K562 (cell line): ENCODE data around the gene FRAT1. TPM values are rescaled to one million over a fixed set of nuclear protein-coding genes. Genes with fewer than 3 reads are reported as not detected.
A peak's percentile ranks its signal among the peaks of the same experiment; 100 is the strongest.

Source experiments
- ATAC-seq: fragments of 200-7000 bp; cut with Tn5 transposase; 3 replicates; pipeline ENCODE4 v1.9.1; 2020; ENCODE audit warnings: moderate library complexity
- BruUV-seq: library from RNA; stranded (reverse); fragments of 400-500 nt; replicated peaks from 2 replicates; lab custom pipeline; 2021; lab: Mats Ljungman, UMichigan
- CTCF ChIA-PET: fragments of 300-600 bp; formaldehyde crosslinking; extraction: SDS; loops from one replicate; lab custom pipeline; 2021; ENCODE audit warnings: low intra/inter-chr PET ratio; lab: Yijun Ruan, JAX
- POLR2A ChIA-PET: fragments of 300-600, 350-650 bp; sonication (Branson Sonifier 250); formaldehyde crosslinking; extraction: SDS; loops from one replicate; lab custom pipeline; 2021; ENCODE audit warnings: antibody characterized with exemption, inconsistent platforms; lab: Yijun Ruan, JAX
- DNase-seq, 4 experiments: peaks; one replicate each; pipeline versions ENCODE4 v3.0.0 to v3.0.0-alpha.2; 2011 to 2018; ENCODE audit warnings: low spot score in 3 of 4, mixed read lengths in 3 of 4; ENCODE audit errors: extremely low read depth in 1 of 4
- FAIRE-seq: peaks from 2 replicates; lab custom pipeline; 2011; peaks lifted over from hg19 to GRCh38; lab: Jason Lieb, UNC
- H2AFZ ChIP-seq: 2 replicates; pipeline ENCODE4 v1.6.0; 2011; ENCODE audit warnings: low read depth, low read length, control low read depth, inconsistent platforms
- H3K27ac ChIP-seq: fragments of 200-600 bp; 3 replicates; pipeline ENCODE4 v1.8.0; 2011; ENCODE audit warnings: low read depth, mild to moderate bottlenecking, control low read depth, inconsistent platforms, low read length, moderate library complexity, mixed read lengths; ENCODE audit errors: extremely low read depth
- H3K27me3 ChIP-seq, 2 experiments: fragments of 300-600 bp in 1 of 2; 2 replicates in 1 of 2; 3 replicates in 1 of 2; pipeline versions ENCODE4 v1.6.0 to v1.8.0; 2011; ENCODE audit warnings: inconsistent platforms in 2 of 2, low read length in 2 of 2, mild to moderate bottlenecking in 1 of 2, mixed read lengths in 1 of 2, moderate library complexity in 1 of 2; ENCODE audit not compliant: control insufficient read depth in 2 of 2, insufficient read depth in 2 of 2
- H3K36me3 ChIP-seq: fragments of 300-600 bp; 3 replicates; pipeline ENCODE4 v1.8.0; 2011; ENCODE audit warnings: mild to moderate bottlenecking, low read length, inconsistent platforms; ENCODE audit not compliant: control insufficient read depth, insufficient read depth
- H3K4me1 ChIP-seq, 2 experiments: fragments of 200-600 bp in 1 of 2; replicated peaks in 1 of 2; 2 replicates in 1 of 2; 3 replicates in 1 of 2; pipeline versions ENCODE4 v1.5.1 to v1.8.0; 2011; ENCODE audit warnings: inconsistent platforms in 2 of 2, low read length in 2 of 2, mild to moderate bottlenecking in 1 of 2, mixed read lengths in 1 of 2, moderate library complexity in 1 of 2; ENCODE audit not compliant: control insufficient read depth in 2 of 2, insufficient read depth in 2 of 2
- H3K4me2 ChIP-seq: 2 replicates; pipeline ENCODE4 v1.6.1; 2011; ENCODE audit warnings: low read length, control low read depth, inconsistent platforms, mixed read lengths; ENCODE audit not compliant: insufficient read depth
- H3K4me3 ChIP-seq: fragments of 200-600 bp; sonication (generic), shearing (Covaris generic); 2 replicates; pipeline ENCODE4 v1.5.1; 2016; ENCODE audit warnings: control low read depth, inconsistent platforms
- H3K79me2 ChIP-seq: fragments of 200-600 bp; 3 replicates; pipeline ENCODE4 v1.8.0; 2011; ENCODE audit warnings: low read length, inconsistent platforms; ENCODE audit not compliant: control insufficient read depth, insufficient read depth
- H3K9ac ChIP-seq, 2 experiments: 2 replicates each; pipeline versions ENCODE4 v1.6.0 to v1.6.1; 2011; ENCODE audit warnings: low read depth in 2 of 2, low read length in 2 of 2, control low read depth in 1 of 2, inconsistent platforms in 1 of 2, mild to moderate bottlenecking in 1 of 2, mixed read lengths in 1 of 2; ENCODE audit not compliant: insufficient read depth in 1 of 2
- H3K9me1 ChIP-seq: one replicate; pipeline ENCODE4 v1.6.0; 2011; ENCODE audit warnings: inconsistent platforms, mild to moderate bottlenecking, low read length, moderate library complexity; ENCODE audit not compliant: control insufficient read depth, insufficient read depth
- H3K9me3 ChIP-seq: replicated peaks from 2 replicates; pipeline ENCODE4 v1.5.1; 2011; ENCODE audit warnings: low read depth, low read length, inconsistent platforms; ENCODE audit not compliant: control insufficient read depth, insufficient read depth
- H4K20me1 ChIP-seq: replicated peaks from 2 replicates; pipeline ENCODE4 v1.6.1; 2011; ENCODE audit warnings: low read length, inconsistent platforms, mixed read lengths; ENCODE audit not compliant: control insufficient read depth, insufficient read depth
- CBX2 ChIP-seq: fragments of 200-600 bp; sonication (generic); IDR thresholded peaks from one replicate; pipeline ENCODE4 v1.6.1; 2012; ENCODE audit warnings: mild to moderate bottlenecking, low read length, inconsistent platforms; ENCODE audit not compliant: insufficient read depth, poor library complexity, severe bottlenecking
- KLF1 ChIP-seq: fragments of 450-650 bp; IDR thresholded peaks from 2 replicates; pipeline ENCODE4 v1.6.1; 2016; ENCODE audit warnings: missing genetic modification characterization, missing compliant biosample characterization
- RBM39 ChIP-seq: fragments of 200-400 bp; formaldehyde crosslinking; optimal IDR thresholded peaks from 2 replicates; pipeline ENCODE3; 2018; ENCODE audit warnings: low read depth, low read length
- TEAD1 ChIP-seq, 2 experiments: fragments of 450-650 bp in 1 of 2; sonication (generic) in 1 of 2; formaldehyde crosslinking; IDR thresholded peaks; 2 replicates each; pipeline versions ENCODE4 v1.4.0 to v1.8.0; 2020 to 2022; ENCODE audit warnings: mild to moderate bottlenecking in 2 of 2, missing genetic modification reagents in 1 of 2
- ZKSCAN1 ChIP-seq: fragments of 150-350 bp; IDR thresholded peaks from 2 replicates; pipeline ENCODE4 v1.6.1; 2016; ENCODE audit warnings: low read depth, low read length
- WGBS: fragments of 100-300 bp; shearing (Covaris generic); methylation state at CpG from one replicate; pipeline ENCODE4 v1.1.6; 2016; ENCODE audit warnings: low coverage, mixed read lengths; ENCODE audit not compliant: insufficient coverage; ENCODE audit errors: missing lambda C conversion rate; 5-methylcytosine and 5-hydroxymethylcytosine counted together
- in situ Hi-C: fragments of 300-500 bp; cut with MboI; formaldehyde crosslinking; loops from 4 replicates; pipeline ENCODE4 v1.15.0; 2018; ENCODE audit warnings: inconsistent platforms, mixed read lengths
- intact Hi-C: fragments of 100-400 bp; cut with micrococcal nuclease; formaldehyde crosslinking; loops from 2 replicates; pipeline ENCODE4 v1.14.2; 2022
- polyA plus RNA-seq, 8 experiments: library from polyadenylated mRNA; depleted of rRNA in 4 of 8; stranded (reverse) in 5 of 8; unstranded in 3 of 8; fragments of >200 nt; fragmentation: Nextera tagmentation in 2 of 8; fragmentation: Illumina TruSeq in 1 of 8; extraction: Ambion mirVana in 2 of 8; extraction: Trizol in 1 of 8; gene quantifications; 2 replicates each; pipeline versions ENCODE4 v1.2.1 to v1.2.3, GENCODE V29; 2011 to 2014; ENCODE audit warnings: inconsistent platforms in 1 of 8, missing spikeins in 1 of 8
- total RNA-seq, 7 experiments: library from RNA; depleted of rRNA in 6 of 7; stranded (reverse); fragments of >200 nt in 6 of 7; fragmentation: Illumina TruSeq in 2 of 7; extraction: Trizol in 2 of 7; gene quantifications; 2 replicates each; pipeline versions ENCODE4 v1.2.1 to v1.2.3, GENCODE V29; 2011 to 2021; ENCODE audit warnings: low replicate concordance in 1 of 7

The FRAT1 gene
- total and polyA plus RNA-seq, 9 of the 15 experiments (the other 6 are each of a cell fraction or from before 2014, with no cell fraction given), result 0.11 to 4.6 (median 1.4) TPM

GRCh38 chr10:97358781-97359180, 39.7 kb downstream of the FRAT1 start:
- Histone ChIP-seq H3K27ac (no peak overlapping the region), H3K4me3 (no peak overlapping the region), H3K27me3 (no peaks in the 10 kb centered on the region), H3K4me2 (no peak overlapping the region), H3K9ac (no peak overlapping the region), H3K9me3 (no peaks in the 10 kb centered on the region), H3K36me3 (peaks cover 73% of the 10 kb centered on the region; the same call in 2 of the 3 replicates), H3K4me1 (no peaks in the 10 kb centered on the region; a peak in 1 of 5 replicates), H2AFZ (no peak overlapping the region), H4K20me1 (no peaks in the 10 kb centered on the region), H3K79me2 (no peaks in the 10 kb centered on the region), H3K9me1 (no peaks in the 10 kb centered on the region)
- no TSS peak for BruUV-seq
- no peak for TF ChIP-seq KLF1
- TF ChIP-seq RBM39, result no peak
- no peak for TF ChIP-seq TEAD1 (CRISPR knock-in tag; IDR thresholded peaks at IDR 0.05)
- DNase-seq, result no peak
- 68% methylated on average over 2 of the region's 3 CpGs for WGBS
- ATAC-seq, result no peak
- ChIA-PET CTCF (no interaction called here), POLR2A (interaction anchor here (0.6 to 1.5 kb wide), 3 partner anchors 10 to 95 kb away, joined by 3 to 5 read pairs (median 3); no protein-coding TSS in a partner anchor)
- in situ Hi-C loops, result loop anchor here (10.0 kb wide), 1 partner anchor 284 kb away; no protein-coding TSS in a partner anchor
- intact Hi-C loops, result loop anchor here (5.0 kb wide), 1 partner anchor 286 kb away; no protein-coding TSS in a partner anchor
- FAIRE-seq, result no peak

DNA sequence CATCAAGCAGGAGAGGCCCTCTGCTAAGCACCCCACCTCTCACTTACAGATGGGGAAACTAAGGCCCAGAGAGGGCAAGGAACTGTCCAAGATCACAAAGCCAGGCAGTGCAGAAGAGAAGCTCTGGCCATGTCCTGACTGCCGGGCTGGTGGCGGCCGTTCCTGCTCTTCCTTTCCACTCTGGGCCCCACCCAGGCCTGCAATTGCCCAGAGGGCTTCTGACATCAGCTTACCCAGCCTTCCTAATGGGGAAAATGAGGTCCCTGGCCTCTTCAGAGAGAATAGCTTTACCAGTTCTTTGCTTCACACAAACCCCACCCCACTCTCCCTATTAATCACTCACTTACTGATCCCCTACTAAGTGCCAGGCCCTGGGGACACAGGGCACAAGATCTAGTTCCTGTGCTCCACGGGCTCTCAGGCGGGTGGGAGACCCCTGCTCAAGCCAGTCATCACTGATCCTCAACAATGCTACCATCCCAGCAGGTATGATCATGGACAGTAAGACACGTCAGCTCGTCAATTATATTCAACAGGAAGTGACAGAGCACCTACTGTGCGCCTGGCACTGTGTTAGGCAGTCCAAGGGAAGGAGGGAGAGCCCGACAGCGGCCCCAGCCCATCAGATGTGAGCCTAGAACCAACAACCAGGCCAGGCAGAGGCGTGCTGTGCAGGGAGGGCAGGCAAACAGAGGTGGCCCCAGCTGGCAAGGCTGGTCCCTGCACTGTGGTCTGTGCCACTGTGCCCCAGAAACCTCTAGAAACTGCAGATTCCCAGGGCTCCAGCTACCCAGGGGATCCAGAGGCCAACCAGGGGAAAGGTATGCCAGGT, 41.9 kb downstream of the FRAT1 start:
- H3K9me3 ChIP-seq, result no peaks in the 10 kb centered on the region
- TF ChIP-seq ZKSCAN1 (peak; percentile 93), CBX2 (no peak)
- TF ChIP-seq, all 486 proteins: peak for 1
- H2AFZ ChIP-seq, result no peak overlapping the region
- WGBS, result 90% methylated on average over 7 of the region's 11 CpGs
- ATAC-seq (no peak), DNase-seq (no peak), FAIRE-seq (no peak)
- H3K4me1 ChIP-seq, result no peaks in the 10 kb centered on the region; a peak in 1 of 5 replicates
- ChIA-PET POLR2A (interaction anchor here (0.6 to 0.8 kb wide), 2 partner anchors 9 to 126 kb away, joined by 3 read pairs; no protein-coding TSS in a partner anchor), CTCF (no interaction called here)
- BruUV-seq, result no TSS peak
- in situ Hi-C loops (no loop called here), intact Hi-C loops (no loop called here)
- no peaks in the 10 kb centered on the region for H3K27me3 ChIP-seq
- peak overlapping the region in 1 of 2 experiments; percentile 2; a peak in 2 of 4 replicates for H3K9ac ChIP-seq
- H3K36me3 ChIP-seq, result peaks cover 82% of the 10 kb centered on the region; the same call in 2 of the 3 replicates
- H3K79me2 ChIP-seq, result no peaks in the 10 kb centered on the region
- H4K20me1 ChIP-seq, result no peaks in the 10 kb centered on the region
- no peak overlapping the region for H3K4me2 ChIP-seq
- H3K4me3 ChIP-seq, result no peak overlapping the region
- no peak overlapping the region for H3K27ac ChIP-seq
- H3K9me1 ChIP-seq, result no peaks in the 10 kb centered on the region
